ENCODE measurements around the gene INSC.

- TF ChIP-seq CTCF (IDR thresholded peaks at IDR 0.05 in 4 of 5, conservative IDR thresholded peaks at IDR 0.05 in 1 of 5) (no peak), POLR2A (IDR thresholded peaks at IDR 0.05) (no peak)
Measured at GRCh38 chr11:15189189-15189588, 74.5 kb downstream of the INSC start.
